IMR-90 (cell line): ENCODE results near the gene EML4. TPM values are rescaled to one million over a fixed set of nuclear protein-coding genes. Genes with fewer than 3 reads are reported as not detected.

Experiments
- ATAC-seq: fragments of 200-7000 bp; cut with Tn5 transposase; 2 replicates; pipeline ENCODE4 v1.9.1; 2020; ENCODE audit warnings: low read depth, mild to moderate bottlenecking, moderate library complexity
- BruUV-seq: library from RNA; stranded (reverse); fragments of 400-500 nt; replicated peaks from 2 replicates; lab custom pipeline; 2021; lab: Mats Ljungman, UMichigan
- CTCF ChIA-PET: fragments of 300-600 bp; formaldehyde crosslinking; extraction: SDS; loops from one replicate; lab custom pipeline; 2021; ENCODE audit warnings: antibody characterized with exemption; lab: Yijun Ruan, JAX
- POLR2A ChIA-PET: fragments of 300-600 bp; sonication (Branson Sonifier 250); formaldehyde crosslinking; loops from one replicate; lab custom pipeline; 2022; ENCODE audit warnings: antibody characterized with exemption; ENCODE audit not compliant: unreplicated experiment; lab: Charles Lee
- DNase-seq: peaks from one replicate; pipeline ENCODE4 v3.0.0; 2013
- H2AFZ ChIP-seq: replicated peaks from 2 replicates; pipeline ENCODE3; 2013; ENCODE audit warnings: low read length, mild to moderate bottlenecking; ENCODE audit not compliant: poor library complexity
- H2AK5ac ChIP-seq: 2 replicates; pipeline ENCODE4 v1.6.1; 2013; ENCODE audit warnings: low read depth, low read length, inconsistent platforms
- H2AK9ac ChIP-seq: replicated peaks from 2 replicates; pipeline ENCODE3; 2013; ENCODE audit warnings: mild to moderate bottlenecking, low read depth, low read length, moderate library complexity; ENCODE audit not compliant: poor library complexity
- H2BK120ac ChIP-seq: 2 replicates; pipeline ENCODE4 v1.6.1; 2013; ENCODE audit warnings: low read depth, low read length, inconsistent platforms
- H2BK15ac ChIP-seq: 3 replicates; pipeline ENCODE4 v1.6.1; 2013; ENCODE audit warnings: low read depth, low read length, inconsistent platforms
- H2BK20ac ChIP-seq: 2 replicates; pipeline ENCODE4 v1.6.1; 2013; ENCODE audit warnings: low read depth, mild to moderate bottlenecking, inconsistent platforms, low read length, moderate library complexity
- H2BK5ac ChIP-seq: 2 replicates; pipeline ENCODE4 v1.6.1; 2013; ENCODE audit warnings: mild to moderate bottlenecking, low read depth, low read length, inconsistent platforms; ENCODE audit not compliant: poor library complexity, severe bottlenecking
- H3K14ac ChIP-seq: replicated peaks from 2 replicates; pipeline ENCODE4 v1.6.1; 2013; ENCODE audit warnings: low read depth, low read length, inconsistent platforms
- H3K18ac ChIP-seq: 2 replicates; pipeline ENCODE4 v1.6.1; 2013; ENCODE audit warnings: low read depth, low read length, control low read depth
- H3K23ac ChIP-seq: 2 replicates; pipeline ENCODE4 v1.6.1; 2013; ENCODE audit warnings: low read depth, low read length, inconsistent platforms
- H3K27ac ChIP-seq: 2 replicates; pipeline ENCODE4 v1.5.1; 2013; ENCODE audit warnings: mild to moderate bottlenecking, control low read depth, low read length; ENCODE audit not compliant: insufficient read depth
- H3K27me3 ChIP-seq: 2 replicates; pipeline ENCODE4 v1.6.1; 2013; ENCODE audit warnings: low read length; ENCODE audit not compliant: control insufficient read depth, insufficient read depth
- H3K36me3 ChIP-seq: 2 replicates; pipeline ENCODE4 v1.6.1; 2013; ENCODE audit warnings: low read length, mixed read lengths; ENCODE audit not compliant: control insufficient read depth, insufficient read depth
- H3K4ac ChIP-seq: 2 replicates; pipeline ENCODE4 v1.6.1; 2013; ENCODE audit warnings: low read depth, low read length, inconsistent platforms
- H3K4me1 ChIP-seq: 2 replicates; pipeline ENCODE4 v1.6.1; 2013; ENCODE audit warnings: low read length, mixed read lengths; ENCODE audit not compliant: control insufficient read depth, insufficient read depth
- H3K4me2 ChIP-seq: 2 replicates; pipeline ENCODE4 v1.6.1; 2013; ENCODE audit warnings: low read depth, mild to moderate bottlenecking, control low read depth, low read length, moderate library complexity
- H3K4me3 ChIP-seq: 2 replicates; pipeline ENCODE4 v1.5.1; 2013; ENCODE audit warnings: low read depth, mild to moderate bottlenecking, control low read depth, low read length, moderate library complexity; ENCODE audit not compliant: insufficient read depth
- H3K56ac ChIP-seq: 2 replicates; pipeline ENCODE4 v1.6.1; 2013; ENCODE audit warnings: low read length, inconsistent platforms; ENCODE audit not compliant: insufficient read depth; ENCODE audit errors: extremely low read depth
- H3K79me1 ChIP-seq, 2 experiments: 2 replicates each; pipeline ENCODE4 v1.6.1; 2013; ENCODE audit warnings: low read length in 2 of 2, inconsistent platforms in 1 of 2, low read depth in 1 of 2
- H3K9ac ChIP-seq: 2 replicates; pipeline ENCODE4 v1.6.1; 2013; ENCODE audit warnings: low read depth, low read length, control low read depth
- H3K9me1 ChIP-seq: 2 replicates; pipeline ENCODE4 v1.6.1; 2013; ENCODE audit warnings: low read length, inconsistent platforms; ENCODE audit not compliant: insufficient read depth
- H3K9me3 ChIP-seq: 2 replicates; pipeline ENCODE4 v1.6.1; 2013; ENCODE audit warnings: low read length; ENCODE audit not compliant: control insufficient read depth, insufficient read depth
- H4K20me1 ChIP-seq: 2 replicates; pipeline ENCODE4 v1.6.1; 2013; ENCODE audit warnings: low read length, inconsistent platforms; ENCODE audit not compliant: insufficient read depth
- H4K5ac ChIP-seq: 2 replicates; pipeline ENCODE4 v1.6.1; 2013; ENCODE audit warnings: mild to moderate bottlenecking, low read depth, low read length, control low read depth
- H4K8ac ChIP-seq, 2 experiments: 2 replicates each; pipeline ENCODE4 v1.6.1; 2013; ENCODE audit warnings: low read depth in 2 of 2, low read length in 2 of 2, control low read depth in 1 of 2, inconsistent platforms in 1 of 2
- H4K91ac ChIP-seq: 2 replicates; pipeline ENCODE4 v1.6.1; 2013; ENCODE audit warnings: low read depth, low read length, inconsistent platforms; ENCODE audit not compliant: insufficient read depth
- CTCF ChIP-seq: conservative IDR thresholded peaks from 2 replicates; pipeline ENCODE4 v1.5.1; 2012; ENCODE audit warnings: mild to moderate bottlenecking, low read depth, low read length, improper control_type of control experiment
- ELK1 ChIP-seq: fragments of 150-350 bp; IDR thresholded peaks from 2 replicates; pipeline ENCODE4 v1.6.1; 2016; ENCODE audit warnings: low read depth, mild to moderate bottlenecking, low read length, moderate library complexity, borderline replicate concordance
- FOS ChIP-seq: fragments of 150-350 bp; IDR thresholded peaks from 2 replicates; pipeline ENCODE4 v1.6.1; 2016; ENCODE audit warnings: low read depth, low read length
- MAZ ChIP-seq: IDR thresholded peaks from 2 replicates; pipeline ENCODE4 v1.6.1; 2012; ENCODE audit warnings: low read depth, mild to moderate bottlenecking, low read length, improper control_type of control experiment, moderate library complexity, borderline replicate concordance
- MXI1 ChIP-seq: IDR thresholded peaks from 2 replicates; pipeline ENCODE4 v1.6.1; 2012; ENCODE audit warnings: low read depth, mild to moderate bottlenecking, low read length, moderate library complexity, borderline replicate concordance
- POLR2A ChIP-seq: IDR thresholded peaks from 2 replicates; pipeline ENCODE4 v1.6.1; 2012; ENCODE audit warnings: mild to moderate bottlenecking, low read depth, low read length
- RCOR1 ChIP-seq: IDR thresholded peaks from 2 replicates; pipeline ENCODE4 v1.6.1; 2012; ENCODE audit warnings: mild to moderate bottlenecking, low read length, improper control_type of control experiment; ENCODE audit not compliant: insufficient replicate concordance
- RFX5 ChIP-seq: IDR thresholded peaks from 2 replicates; pipeline ENCODE4 v1.8.0; 2012; ENCODE audit warnings: low read depth, mild to moderate bottlenecking, low read length, moderate library complexity
- SMC3 ChIP-seq: fragments of 150-350 bp; IDR thresholded peaks from 2 replicates; pipeline ENCODE4 v1.6.1; 2016; ENCODE audit warnings: low read depth, mild to moderate bottlenecking, antibody characterized with exemption, low read length, moderate library complexity
- USF2 ChIP-seq: fragments of 150-350 bp; IDR thresholded peaks from 2 replicates; pipeline ENCODE4 v1.6.1; 2017; ENCODE audit warnings: mild to moderate bottlenecking, antibody characterized with exemption, low read length, low read depth
- WGBS, 2 experiments: methylation state at CpG; one replicate each; pipeline versions ENCODE4 v1.1.5 to v1.1.7; 2013; ENCODE audit warnings: missing lambda C conversion rate in 2 of 2; ENCODE audit not compliant: insufficient read length in 1 of 2; ENCODE audit errors: extremely low coverage in 2 of 2; 5-methylcytosine and 5-hydroxymethylcytosine counted together
- dilution Hi-C: fragments of 300-500 bp; cut with HindIII; formaldehyde crosslinking; loops from one replicate; pipeline ENCODE4 v1.14.3; 2018; ENCODE audit warnings: low sequenced_read_pairs; ENCODE audit not compliant: unreplicated experiment
- in situ Hi-C: fragments of 300-500 bp; cut with MboI; formaldehyde crosslinking; loops from 3 replicates; pipeline ENCODE4 v1.14.3; 2019; ENCODE audit warnings: low sequenced_read_pairs, inconsistent platforms, mixed read lengths
- intact Hi-C: fragments of 100-400 bp; cut with micrococcal nuclease; formaldehyde crosslinking; loops from 2 replicates; pipeline ENCODE4 v1.10.0; 2022
- polyA plus RNA-seq, 3 experiments: library from polyadenylated mRNA; depleted of rRNA; stranded (reverse); fragments of >200 nt; gene quantifications; 2 replicates each; pipeline ENCODE4 v1.2.3, GENCODE V29; 2012; ENCODE audit warnings: low replicate concordance in 1 of 3
- total RNA-seq: library from RNA; depleted of rRNA; stranded (reverse); fragments of >200 nt; gene quantifications from 2 replicates; pipeline ENCODE4 v1.2.3, GENCODE V29; 2012

Gene EML4
- total and polyA plus RNA-seq, 2 of the 4 experiments (the other 2 are of a cell fraction) = 29.7 to 73.7 TPM

- Histone ChIP-seq H3K9ac (no peak overlapping the region), H3K56ac (no peak overlapping the region), H3K79me1 (no peaks in the 10 kb centered on the region; a peak in 1 of 4 replicates), H4K91ac (no peak overlapping the region), H3K27me3 (no peaks in the 10 kb centered on the region), H3K36me3 (peaks cover 20% of the 10 kb centered on the region), H3K9me1 (no peaks in the 10 kb centered on the region), H3K4me3 (no peak overlapping the region), H3K9me3 (no peaks in the 10 kb centered on the region), H4K5ac (no peak overlapping the region), H3K18ac (no peak overlapping the region), H2BK20ac (no peak overlapping the region), H2BK15ac (no peak overlapping the region), H4K8ac (no peak overlapping the region), H3K4ac (no peak overlapping the region), H2AK5ac (no peak overlapping the region), H3K4me2 (no peak overlapping the region), H3K23ac (no peak overlapping the region), H2BK120ac (no peak overlapping the region), H3K4me1 (no peaks in the 10 kb centered on the region), H2BK5ac (no peak overlapping the region), H2AK9ac (no peak overlapping the region), H4K20me1 (no peaks in the 10 kb centered on the region), H3K27ac (no peak overlapping the region), H3K14ac (no peak overlapping the region), H2AFZ (no peak overlapping the region)
- POLR2A ChIA-PET = no interaction called here
- WGBS, 2 experiments = no CpG with 5 or more reads among the region's 2 CpGs
- TF ChIP-seq USF2 = no peak
- no peak for TF ChIP-seq FOS
- no peak for TF ChIP-seq MAZ
- no peak for TF ChIP-seq ELK1
- no peak for TF ChIP-seq MXI1
- TF ChIP-seq POLR2A = no peak
- TF ChIP-seq RCOR1 = no peak
- no peak for TF ChIP-seq CTCF
- TF ChIP-seq SMC3 = no peak
- TF ChIP-seq RFX5 = no peak
- no TSS peak for BruUV-seq
- dilution Hi-C loops (no loop called here), intact Hi-C loops (loop anchor here (10.0 kb wide), 1 partner anchor 203 kb away; no protein-coding TSS in a partner anchor), in situ Hi-C loops (no loop called here)
- no peak for ATAC-seq
- no peak for DNase-seq
- CTCF ChIA-PET = no interaction called here
These were observed 128.3 kb downstream of the EML4 start for GRCh38 chr2:42297322-42297936.
